SK-N-SH (cell line): ENCODE measurements around the gene ALS2CL. TPM values are rescaled to one million over a fixed set of nuclear protein-coding genes. Genes with fewer than 3 reads are reported as not detected.

Experiments
- CTCF ChIA-PET: fragments of 300-600, 350-600 bp; formaldehyde crosslinking; extraction: SDS; loops from one replicate; lab custom pipeline; 2021; lab: Yijun Ruan, JAX
- POLR2A ChIA-PET: fragments of 350-600 bp; sonication (Branson Sonifier 250); formaldehyde crosslinking; extraction: SDS; loops from one replicate; lab custom pipeline; 2020; ENCODE audit warnings: antibody characterized with exemption, inconsistent platforms; lab: Yijun Ruan, JAX
- DNase-seq: peaks from one replicate; pipeline ENCODE4 v3.0.0; 2012
- H2AFZ ChIP-seq: fragments of 200-600 bp; sonication (generic); 2 replicates; pipeline ENCODE4 v1.8.1; 2016; ENCODE audit warnings: antibody characterized with exemption, mild to moderate bottlenecking, low read depth
- H3F3A ChIP-seq: fragments of 200-600 bp; sonication (generic); replicated peaks from 2 replicates; pipeline ENCODE3; 2016; ENCODE audit warnings: antibody characterized with exemption, mild to moderate bottlenecking; ENCODE audit not compliant: insufficient read depth
- H3K27ac ChIP-seq, 2 experiments: fragments of 200-500 bp in 1 of 2; fragments of 200-600 bp in 1 of 2; sonication (Bioruptor generic) in 1 of 2; sonication (generic), shearing (Covaris generic) in 1 of 2; 2 replicates each; pipeline versions ENCODE4 v1.5.1 to v1.6.1; 2014 to 2016; ENCODE audit warnings: low read depth in 2 of 2, inconsistent platforms in 1 of 2, low read length in 1 of 2, mild to moderate bottlenecking in 1 of 2, mixed read lengths in 1 of 2
- H3K27me3 ChIP-seq: fragments of 200-600 bp; sonication (generic), shearing (Covaris generic); 2 replicates; pipeline ENCODE4 v1.6.1; 2016; ENCODE audit warnings: mixed run types; ENCODE audit not compliant: insufficient read depth
- H3K36me3 ChIP-seq, 2 experiments: fragments of 200-500 bp in 1 of 2; fragments of 200-600 bp in 1 of 2; sonication (Bioruptor generic) in 1 of 2; sonication (generic) in 1 of 2; replicated peaks in 1 of 2; 2 replicates each; pipeline versions ENCODE3 to v1.5.1; 2014 to 2016; ENCODE audit warnings: low read length in 1 of 2, mild to moderate bottlenecking in 1 of 2; ENCODE audit not compliant: insufficient read depth in 2 of 2, control insufficient read depth in 1 of 2
- H3K4me1 ChIP-seq, 2 experiments: fragments of 200-500 bp in 1 of 2; fragments of 200-600 bp in 1 of 2; sonication (Bioruptor generic) in 1 of 2; sonication (generic), shearing (Covaris generic) in 1 of 2; 2 replicates each; pipeline versions ENCODE4 v1.5.1 to v1.6.1; 2014 to 2016; ENCODE audit warnings: low read depth in 1 of 2, low read length in 1 of 2, mixed run types in 1 of 2; ENCODE audit not compliant: insufficient read depth in 2 of 2, control insufficient read depth in 1 of 2
- H3K4me2 ChIP-seq: fragments of 200-600 bp; sonication (generic), shearing (Covaris generic); 2 replicates; pipeline ENCODE4 v1.6.1; 2017; ENCODE audit warnings: mixed run types
- H3K4me3 ChIP-seq, 2 experiments: fragments of 200-500 bp in 1 of 2; fragments of 200-600 bp in 1 of 2; sonication (Bioruptor generic) in 1 of 2; sonication (generic), shearing (Covaris generic) in 1 of 2; 2 replicates each; pipeline versions ENCODE4 v1.5.1 to v1.8.1; 2014 to 2016; ENCODE audit warnings: low read depth in 2 of 2, inconsistent platforms in 1 of 2, low read length in 1 of 2, mild to moderate bottlenecking in 1 of 2, mixed read lengths in 1 of 2, moderate library complexity in 1 of 2
- H3K79me2 ChIP-seq: fragments of 200-600 bp; sonication (generic); 2 replicates; pipeline ENCODE4 v1.8.1; 2017; ENCODE audit warnings: mild to moderate bottlenecking; ENCODE audit not compliant: insufficient read depth
- H3K9ac ChIP-seq: fragments of 200-600 bp; sonication (generic); 2 replicates; pipeline ENCODE4 v1.6.1; 2017; ENCODE audit warnings: mixed run types
- H3K9me2 ChIP-seq: fragments of 200-600 bp; sonication (generic); 2 replicates; pipeline ENCODE4 v1.6.1; 2017; ENCODE audit warnings: mixed run types
- H3K9me3 ChIP-seq: fragments of 200-600 bp; sonication (generic); 2 replicates; pipeline ENCODE4 v1.6.1; 2017; ENCODE audit warnings: mixed run types, mild to moderate bottlenecking, moderate library complexity
- H4K20me1 ChIP-seq: fragments of 200-600 bp; sonication (generic); 2 replicates; pipeline ENCODE4 v1.6.1; 2017; ENCODE audit warnings: mild to moderate bottlenecking, mixed run types; ENCODE audit not compliant: insufficient read depth
- EZH2phosphoT487 ChIP-seq: fragments of 200-600 bp; sonication (generic); IDR thresholded peaks from 2 replicates; pipeline ENCODE4 v1.6.1; 2017; ENCODE audit warnings: low read depth, mixed run types, mild to moderate bottlenecking, antibody characterized with exemption, moderate library complexity, borderline replicate concordance
- FOXJ3 ChIP-seq: sonication (generic); formaldehyde crosslinking; IDR thresholded peaks from 2 replicates; pipeline ENCODE4 v1.5.1; 2020; ENCODE audit warnings: mild to moderate bottlenecking, missing genetic modification reagents
- FOXM1 ChIP-seq: IDR thresholded peaks from 2 replicates; pipeline ENCODE4 v1.4.0; 2012; ENCODE audit warnings: low read depth, mild to moderate bottlenecking
- GABPA ChIP-seq: IDR thresholded peaks from 2 replicates; pipeline ENCODE4 v1.4.0; 2012; ENCODE audit warnings: low read depth, mild to moderate bottlenecking
- GATA2 ChIP-seq: sonication (generic); formaldehyde crosslinking; IDR thresholded peaks from 2 replicates; pipeline ENCODE4 v1.5.0; 2020; ENCODE audit warnings: mild to moderate bottlenecking, missing genetic modification reagents
- IRF3 ChIP-seq: fragments of 150-350 bp; IDR thresholded peaks from 2 replicates; pipeline ENCODE4 v1.6.1; 2016; ENCODE audit warnings: mild to moderate bottlenecking, low read depth, low read length
- JUND ChIP-seq: IDR thresholded peaks from 2 replicates; pipeline ENCODE4 v1.4.0; 2012
- MAX ChIP-seq: IDR thresholded peaks from 2 replicates; pipeline ENCODE4 v1.4.0; 2012; ENCODE audit warnings: low read depth
- MXI1 ChIP-seq: IDR thresholded peaks from 2 replicates; pipeline ENCODE4 v1.6.1; 2012; ENCODE audit warnings: mild to moderate bottlenecking, low read depth, low read length, improper control_type of control experiment
- NFIC ChIP-seq: IDR thresholded peaks from 2 replicates; pipeline ENCODE4 v1.4.0; 2012; ENCODE audit warnings: borderline replicate concordance
- POLR2AphosphoS5 ChIP-seq: IDR thresholded peaks from 2 replicates; pipeline ENCODE4 v1.6.1; 2012; ENCODE audit warnings: low read depth, low read length
- RAD21 ChIP-seq: IDR thresholded peaks from 2 replicates; pipeline ENCODE4 v1.6.1; 2012; ENCODE audit warnings: mild to moderate bottlenecking, low read length
- RXRA ChIP-seq: IDR thresholded peaks from 2 replicates; pipeline ENCODE4 v1.4.0; 2012; ENCODE audit warnings: low read depth, mild to moderate bottlenecking, borderline replicate concordance
- SIN3A ChIP-seq: IDR thresholded peaks from 2 replicates; pipeline ENCODE4 v1.6.1; 2012; ENCODE audit warnings: low read depth, mild to moderate bottlenecking, low read length, moderate library complexity, borderline replicate concordance
- SMC3 ChIP-seq: IDR thresholded peaks from 2 replicates; pipeline ENCODE4 v1.6.1; 2012; ENCODE audit warnings: low read depth, low read length, improper control_type of control experiment
- TCF12 ChIP-seq: IDR thresholded peaks from 2 replicates; pipeline ENCODE4 v1.4.0; 2012
- TEAD4 ChIP-seq: IDR thresholded peaks from 2 replicates; pipeline ENCODE4 v1.4.0; 2012; ENCODE audit warnings: mild to moderate bottlenecking, borderline replicate concordance; ENCODE audit not compliant: insufficient read depth
- USF2 ChIP-seq: fragments of 150-350 bp; IDR thresholded peaks from 2 replicates; pipeline ENCODE4 v1.6.1; 2017; ENCODE audit warnings: antibody characterized with exemption, low read length, low read depth, borderline replicate concordance
- YY1 ChIP-seq: IDR thresholded peaks from 2 replicates; pipeline ENCODE4 v1.4.0; 2012; ENCODE audit warnings: low read depth, mild to moderate bottlenecking
- ZBTB33 ChIP-seq: IDR thresholded peaks from 2 replicates; pipeline ENCODE4 v1.4.0; 2012; ENCODE audit warnings: low read depth, borderline replicate concordance
- WGBS: methylation state at CpG from one replicate; pipeline ENCODE4 v1.1.6; 2017; ENCODE audit warnings: low lambda C conversion rate; 5-methylcytosine and 5-hydroxymethylcytosine counted together
- polyA plus RNA-seq, 3 experiments: library from polyadenylated mRNA; depleted of rRNA; stranded (reverse); fragments of >200 nt; gene quantifications; 2 replicates each; pipeline ENCODE4 v1.2.3, GENCODE V29; 2012

ALS2CL gene
- polyA plus RNA-seq, 1 of the 3 experiments (the other 2 are of a cell fraction) = 0.18 TPM

- Histone ChIP-seq H3F3A (no peaks in the 10 kb centered on the region), H3K4me1 (no peaks in the 10 kb centered on the region; a peak in 1 of 4 replicates), H3K79me2 (no peaks in the 10 kb centered on the region), H2AFZ (no peak overlapping the region), H3K9me2 (no peaks in the 10 kb centered on the region), H3K9me3 (no peaks in the 10 kb centered on the region), H3K9ac (no peak overlapping the region), H3K36me3 (no peaks in the 10 kb centered on the region), H3K27me3 (no peaks in the 10 kb centered on the region), H4K20me1 (no peaks in the 10 kb centered on the region), H3K27ac (no peak overlapping the region), H3K4me3 (no peak overlapping the region), H3K4me2 (no peak overlapping the region)
- DNase-seq = no peak
- CTCF ChIA-PET = interaction anchor here (1.1 to 3.6 kb wide), 4 partner anchors 6 to 197 kb away, joined by 4 to 20 read pairs (median 10); no protein-coding TSS in a partner anchor
- TF ChIP-seq GABPA = no peak
- no peak for TF ChIP-seq TEAD4
- TF ChIP-seq YY1 = no peak
- no peak for TF ChIP-seq SMC3
- TF ChIP-seq ZBTB33 = no peak
- no peak for TF ChIP-seq JUND
- no peak for TF ChIP-seq RXRA
- TF ChIP-seq SIN3A = no peak
- TF ChIP-seq EZH2phosphoT487 = no peak
- TF ChIP-seq IRF3 = no peak
- no peak for TF ChIP-seq MXI1
- TF ChIP-seq RAD21 = no peak
- no peak for TF ChIP-seq TCF12
- TF ChIP-seq MAX = no peak
- TF ChIP-seq FOXJ3 = no peak
- TF ChIP-seq USF2 = no peak
- no peak for TF ChIP-seq GATA2 (CRISPR knock-in tag)
- TF ChIP-seq NFIC = no peak
- TF ChIP-seq POLR2AphosphoS5 = no peak
- TF ChIP-seq FOXM1 = no peak
- WGBS = 63% methylated on average over 8 of the region's 13 CpGs
- POLR2A ChIA-PET = no interaction called here
Measured at GRCh38 chr3:46712191-46713049, 18.9 kb upstream of the ALS2CL start.
